ENCODE measurements around the gene ACOXL. TPM values are rescaled to one million over a fixed set of nuclear protein-coding genes. Genes with fewer than 3 reads are reported as not detected.

The ACOXL gene
- total and polyA plus RNA-seq, 9 of the 15 experiments (the other 6 are each of a cell fraction or from before 2014, with no cell fraction given) = 0.31 to 0.56 TPM; not detected in 7

GRCh38 chr2:110819711-110820110, 87.3 kb downstream of the ACOXL start:
- ChIA-PET POLR2A (no interaction called here), CTCF (ENCODE audit: low intra/inter-chr PET ratio) (no interaction called here)
- in situ Hi-C loops (cut with MboI) = loop anchor here (25.0 kb wide), 1 partner anchor 893 kb away; no protein-coding TSS in a partner anchor
- DNase-seq (ENCODE audit: extremely low read depth in 1 of 4, low spot score in 3 of 4) = no peak
- Histone ChIP-seq H3K4me2 (ENCODE audit: insufficient read depth, low read length) (no peak overlapping the region), H3K9me1 (ENCODE audit: control insufficient read depth, insufficient read depth, low read length) (no peaks in the 10 kb centered on the region), H3K27me3 (ENCODE audit: control insufficient read depth in 2 of 2, insufficient read depth in 2 of 2, low read length in 2 of 2) (peaks cover 6 to 24% of the 10 kb centered on the region in 2 experiments; a peak in 3 of 5 replicates), H3K36me3 (ENCODE audit: control insufficient read depth, insufficient read depth, low read length) (no peaks in the 10 kb centered on the region), H3K9me3 (replicated peaks; ENCODE audit: control insufficient read depth, insufficient read depth, low read depth, low read length) (no peaks in the 10 kb centered on the region), H3K4me3 (no peak overlapping the region), H3K9ac (ENCODE audit: insufficient read depth in 1 of 2, low read depth in 2 of 2, low read length in 2 of 2) (no peak overlapping the region), H3K79me2 (ENCODE audit: control insufficient read depth, insufficient read depth, low read length) (no peaks in the 10 kb centered on the region), H4K20me1 (replicated peaks; ENCODE audit: control insufficient read depth, insufficient read depth, low read length) (no peaks in the 10 kb centered on the region; the same call in 1 of the 2 replicates), H3K27ac (ENCODE audit: extremely low read depth, low read depth, low read length) (no peak overlapping the region), H3K4me1 (replicated peaks in 1 of 2; ENCODE audit: control insufficient read depth in 2 of 2, insufficient read depth in 2 of 2, low read length in 2 of 2) (no peaks in the 10 kb centered on the region), H2AFZ (ENCODE audit: low read depth, low read length) (no peak overlapping the region)
- ATAC-seq = no peak
- intact Hi-C loops (cut with micrococcal nuclease) = loop anchor here (10.0 kb wide), 2 partner anchors 295 to 875 kb away; no protein-coding TSS in a partner anchor
- BruUV-seq (replicated peaks) = no TSS peak
- FAIRE-seq = no peak
- WGBS (ENCODE audit: insufficient coverage, low coverage, missing lambda C conversion rate) = 0% methylated on average over 3 of the region's 3 CpGs
- TF ChIP-seq ATF4 (CRISPR knock-in tag; IDR thresholded peaks at IDR 0.05) (no peak), LCOR (CRISPR knock-in tag; IDR thresholded peaks at IDR 0.05) (no peak), ZBTB8A (IDR thresholded peaks at IDR 0.05; ENCODE audit: partially characterized antibody) (no peak), FOXA1 (IDR thresholded peaks at IDR 0.05; ENCODE audit: borderline replicate concordance) (no peak), ARID2 (IDR thresholded peaks at IDR 0.05) (no peak), IRF2 (CRISPR knock-in tag; IDR thresholded peaks at IDR 0.05) (no peak), DPF2 (IDR thresholded peaks at IDR 0.05) (no peak), ZNF655 (CRISPR knock-in tag; IDR thresholded peaks at IDR 0.05) (no peak), MYNN (IDR thresholded peaks at IDR 0.05) (no peak), MYNN (CRISPR knock-in tag; IDR thresholded peaks at IDR 0.05) (no peak), ZEB2 (IDR thresholded peaks at IDR 0.05) (no peak), PRPF4 (IDR thresholded peaks at IDR 0.05; ENCODE audit: insufficient read depth, low read depth, low read length, poor library complexity, severe bottlenecking) (no peak), ZNF764 (CRISPR knock-in tag; IDR thresholded peaks at IDR 0.05; ENCODE audit: low read depth) (no peak)
- TF ChIP-seq, protein P1, sequence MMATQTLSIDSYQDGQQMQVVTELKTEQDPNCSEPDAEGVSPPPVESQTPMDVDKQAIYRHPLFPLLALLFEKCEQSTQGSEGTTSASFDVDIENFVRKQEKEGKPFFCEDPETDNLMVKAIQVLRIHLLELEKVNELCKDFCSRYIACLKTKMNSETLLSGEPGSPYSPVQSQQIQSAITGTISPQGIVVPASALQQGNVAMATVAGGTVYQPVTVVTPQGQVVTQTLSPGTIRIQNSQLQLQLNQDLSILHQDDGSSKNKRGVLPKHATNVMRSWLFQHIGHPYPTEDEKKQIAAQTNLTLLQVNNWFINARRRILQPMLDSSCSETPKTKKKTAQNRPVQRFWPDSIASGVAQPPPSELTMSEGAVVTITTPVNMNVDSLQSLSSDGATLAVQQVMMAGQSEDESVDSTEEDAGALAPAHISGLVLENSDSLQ (IDR thresholded peaks at IDR 0.05) = no peak
- TF ChIP-seq, protein P2, sequence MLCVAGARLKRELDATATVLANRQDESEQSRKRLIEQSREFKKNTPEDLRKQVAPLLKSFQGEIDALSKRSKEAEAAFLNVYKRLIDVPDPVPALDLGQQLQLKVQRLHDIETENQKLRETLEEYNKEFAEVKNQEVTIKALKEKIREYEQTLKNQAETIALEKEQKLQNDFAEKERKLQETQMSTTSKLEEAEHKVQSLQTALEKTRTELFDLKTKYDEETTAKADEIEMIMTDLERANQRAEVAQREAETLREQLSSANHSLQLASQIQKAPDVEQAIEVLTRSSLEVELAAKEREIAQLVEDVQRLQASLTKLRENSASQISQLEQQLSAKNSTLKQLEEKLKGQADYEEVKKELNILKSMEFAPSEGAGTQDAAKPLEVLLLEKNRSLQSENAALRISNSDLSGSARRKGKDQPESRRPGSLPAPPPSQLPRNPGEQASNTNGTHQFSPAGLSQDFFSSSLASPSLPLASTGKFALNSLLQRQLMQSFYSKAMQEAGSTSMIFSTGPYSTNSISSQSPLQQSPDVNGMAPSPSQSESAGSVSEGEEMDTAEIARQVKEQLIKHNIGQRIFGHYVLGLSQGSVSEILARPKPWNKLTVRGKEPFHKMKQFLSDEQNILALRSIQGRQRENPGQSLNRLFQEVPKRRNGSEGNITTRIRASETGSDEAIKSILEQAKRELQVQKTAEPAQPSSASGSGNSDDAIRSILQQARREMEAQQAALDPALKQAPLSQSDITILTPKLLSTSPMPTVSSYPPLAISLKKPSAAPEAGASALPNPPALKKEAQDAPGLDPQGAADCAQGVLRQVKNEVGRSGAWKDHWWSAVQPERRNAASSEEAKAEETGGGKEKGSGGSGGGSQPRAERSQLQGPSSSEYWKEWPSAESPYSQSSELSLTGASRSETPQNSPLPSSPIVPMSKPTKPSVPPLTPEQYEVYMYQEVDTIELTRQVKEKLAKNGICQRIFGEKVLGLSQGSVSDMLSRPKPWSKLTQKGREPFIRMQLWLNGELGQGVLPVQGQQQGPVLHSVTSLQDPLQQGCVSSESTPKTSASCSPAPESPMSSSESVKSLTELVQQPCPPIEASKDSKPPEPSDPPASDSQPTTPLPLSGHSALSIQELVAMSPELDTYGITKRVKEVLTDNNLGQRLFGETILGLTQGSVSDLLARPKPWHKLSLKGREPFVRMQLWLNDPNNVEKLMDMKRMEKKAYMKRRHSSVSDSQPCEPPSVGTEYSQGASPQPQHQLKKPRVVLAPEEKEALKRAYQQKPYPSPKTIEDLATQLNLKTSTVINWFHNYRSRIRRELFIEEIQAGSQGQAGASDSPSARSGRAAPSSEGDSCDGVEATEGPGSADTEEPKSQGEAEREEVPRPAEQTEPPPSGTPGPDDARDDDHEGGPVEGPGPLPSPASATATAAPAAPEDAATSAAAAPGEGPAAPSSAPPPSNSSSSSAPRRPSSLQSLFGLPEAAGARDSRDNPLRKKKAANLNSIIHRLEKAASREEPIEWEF (CRISPR knock-in tag; IDR thresholded peaks at IDR 0.05) = no peak

All from K562 (cell line).